CD4-positive, alpha-beta T cell (primary cell): Measurements from ENCODE around the gene CTLA4. TPM values are rescaled to one million over a fixed set of nuclear protein-coding genes. Genes with fewer than 3 reads are reported as not detected.

ENCODE experiments used
- ATAC-seq: fragments of 200-7000 bp; cut with Tn5 transposase; one replicate; pipeline ENCODE4 v1.10.0; 2022; ENCODE audit warnings: mild to moderate bottlenecking; ENCODE audit not compliant: poor library complexity
- CTCF ChIA-PET: fragments of 350-600 bp; sonication (Branson Sonifier 250); formaldehyde crosslinking; loops from one replicate; lab custom pipeline; 2021; ENCODE audit warnings: antibody characterized with exemption, inconsistent platforms; lab: Charles Lee
- POLR2A ChIA-PET: fragments of 350-600 bp; sonication (Branson Sonifier 250); formaldehyde crosslinking; loops from one replicate; lab custom pipeline; 2021; ENCODE audit warnings: antibody characterized with exemption, inconsistent platforms; lab: Charles Lee
- DNase-seq, 14 experiments: peaks; one replicate each; pipeline ENCODE4 v3.0.0-alpha.2; 2013 to 2020; ENCODE audit warnings: mixed read lengths in 2 of 14
- H3K27ac ChIP-seq, 2 donors: one replicate each; pipeline versions ENCODE4 v1.5.1 to v1.7.0; 2013; ENCODE audit warnings: low read length in 2 of 2, low read depth in 1 of 2, mild to moderate bottlenecking in 1 of 2
- H3K27me3 ChIP-seq, 2 experiments: 1 replicate in 1 of 2; 2 replicates in 1 of 2; pipeline versions ENCODE4 v1.6.1 to v1.7.0; 2013; ENCODE audit warnings: low read length in 2 of 2, control low read depth in 1 of 2, mild to moderate bottlenecking in 1 of 2, moderate library complexity in 1 of 2; ENCODE audit not compliant: insufficient read depth in 2 of 2, control insufficient read depth in 1 of 2
- H3K36me3 ChIP-seq: one replicate; pipeline ENCODE4 v1.6.1; 2013; ENCODE audit warnings: low read length, control low read depth; ENCODE audit not compliant: insufficient read depth
- H3K4me1 ChIP-seq: one replicate; pipeline ENCODE4 v1.6.1; 2013; ENCODE audit warnings: low read length, control low read depth; ENCODE audit not compliant: insufficient read depth
- H3K4me3 ChIP-seq: one replicate; pipeline ENCODE4 v1.5.1; 2013; ENCODE audit warnings: mild to moderate bottlenecking, low read length, moderate library complexity
- H3K9me3 ChIP-seq, 2 experiments: 1 replicate in 1 of 2; 2 replicates in 1 of 2; pipeline versions ENCODE4 v1.6.1 to v1.7.0; 2013; ENCODE audit warnings: low read length in 2 of 2, mild to moderate bottlenecking in 2 of 2, control low read depth in 1 of 2, moderate library complexity in 1 of 2; ENCODE audit not compliant: control insufficient read depth in 1 of 2, insufficient read depth in 1 of 2
- H3K27ac Mint-ChIP-seq: one replicate; pipeline ENCODE4 v1.8.0; 2020; ENCODE audit warnings: mixed read lengths
- H3K27me3 Mint-ChIP-seq: one replicate; pipeline ENCODE4 v1.8.0; 2021; ENCODE audit warnings: mixed read lengths
- H3K36me3 Mint-ChIP-seq: one replicate; pipeline ENCODE4 v1.8.0; 2021; ENCODE audit warnings: low read depth, mixed read lengths
- H3K4me1 Mint-ChIP-seq: one replicate; pipeline ENCODE4 v1.8.0; 2021; ENCODE audit warnings: low read depth, mixed read lengths
- H3K4me3 Mint-ChIP-seq: one replicate; pipeline ENCODE4 v1.8.0; 2020; ENCODE audit warnings: mild to moderate bottlenecking, mixed read lengths
- H3K9me3 Mint-ChIP-seq: one replicate; pipeline ENCODE4 v1.8.0; 2020; ENCODE audit warnings: mixed read lengths
- CTCF ChIP-seq: fragments of 200-600 bp; IDR thresholded peaks from one replicate; pipeline ENCODE4 v1.8.0; 2022; ENCODE audit warnings: antibody characterized with exemption, mild to moderate bottlenecking
- intact Hi-C, 2 experiments: fragments of 100-400 bp; cut with DNase I in 1 of 2; cut with micrococcal nuclease in 1 of 2; formaldehyde crosslinking; loops; one replicate each; pipeline versions ENCODE4 v1.15.1 to v1.9.0; 2023 to 2025; cut with DNase I, micrococcal nuclease
- total RNA-seq, 174 experiments: library from RNA in 2 of 174; stranded (reverse) in 2 of 174; gene quantifications; one replicate each; pipeline ENCODE4 v1.2.3 and lab custom pipeline; 2021 to 2026

CTLA4 gene
- total RNA-seq, 2 experiments from 2014 or later = 49.8 to 52.0 TPM

DNA sequence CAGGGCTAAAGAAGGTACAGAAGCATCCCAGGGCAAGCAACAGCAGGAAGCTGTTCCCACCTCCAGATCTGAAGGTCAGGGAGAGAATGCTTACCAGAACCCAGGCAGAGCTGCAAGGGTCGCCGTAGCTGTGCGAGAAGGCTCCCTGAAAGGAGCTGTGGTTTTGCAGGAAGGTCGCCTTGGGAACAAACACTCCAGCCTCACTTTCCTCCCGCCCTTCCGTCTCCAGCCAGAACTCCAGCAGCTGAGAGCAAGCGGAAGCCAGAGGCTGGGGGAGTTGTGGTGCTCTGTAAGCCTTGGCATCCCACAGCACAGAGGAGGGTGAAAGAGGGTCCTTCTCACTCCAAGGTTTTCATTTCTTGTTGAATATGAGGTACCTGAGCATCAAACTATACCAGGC is 50.7 kb downstream of the CTLA4 start:
- ATAC-seq (no peak), DNase-seq (no peak)
- Histone ChIP-seq H3K36me3 (no peaks in the 10 kb centered on the region), H3K9me3 (no peaks in the 10 kb centered on the region), H3K4me3 (no peak overlapping the region), H3K4me1 (peaks cover 7% of the 10 kb centered on the region), H3K27ac (no peak overlapping the region), H3K27me3 (no peaks in the 10 kb centered on the region)
- ChIA-PET CTCF (no interaction called here), POLR2A (interaction anchor here (0.6 to 0.7 kb wide), 2 partner anchors 147 to 207 kb away, joined by 3 read pairs; no protein-coding TSS in a partner anchor)
- Mint-ChIP-seq H3K27ac (no peak overlapping the region), H3K4me3 (no peak overlapping the region), H3K9me3 (no peaks in the 10 kb centered on the region), H3K36me3 (no peaks in the 10 kb centered on the region), H3K27me3 (no peaks in the 10 kb centered on the region), H3K4me1 (peaks cover 25% of the 10 kb centered on the region)
- intact Hi-C loops = loop anchor here in 1 of 2 experiments (10.0 kb wide), 1 partner anchor 1343 kb away; no protein-coding TSS in a partner anchor
- no peak for TF ChIP-seq CTCF

- H3K27ac ChIP-seq = no peak overlapping the region
- no peaks in the 10 kb centered on the region for H3K36me3 ChIP-seq
- no peak for DNase-seq
- ChIA-PET POLR2A (interaction anchor here (0.6 to 0.7 kb wide), 2 partner anchors 147 to 206 kb away, joined by 3 read pairs; no protein-coding TSS in a partner anchor), CTCF (interaction anchor here (0.7 kb wide), 1 partner anchor 147 kb away, joined by 3 read pairs; no protein-coding TSS in a partner anchor)
- intact Hi-C loops = loop anchor here in 1 of 2 experiments (10.0 kb wide), 1 partner anchor 1344 kb away; no protein-coding TSS in a partner anchor
- no peak for TF ChIP-seq CTCF
- Mint-ChIP-seq H3K4me3 (no peak overlapping the region), H3K9me3 (no peaks in the 10 kb centered on the region), H3K27ac (no peak overlapping the region), H3K27me3 (no peaks in the 10 kb centered on the region), H3K36me3 (no peaks in the 10 kb centered on the region), H3K4me1 (peaks cover 25% of the 10 kb centered on the region)
- peaks cover 7% of the 10 kb centered on the region for H3K4me1 ChIP-seq
- ATAC-seq = no peak
- H3K9me3 ChIP-seq = no peaks in the 10 kb centered on the region
- H3K27me3 ChIP-seq = no peaks in the 10 kb centered on the region
- no peak overlapping the region for H3K4me3 ChIP-seq
Observed at GRCh38 chr2:203918839-203919238, 51.3 kb downstream of the CTLA4 start.

Other genes starting within 250 kb of the CTLA4 start
- gene CD28, start 161.1 kb upstream of the CTLA4 start, total RNA-seq = 100 to 1,000 TPM; 128 to 130 TPM
- 10 to 100 TPM; 93.3 to 98.1 TPM for gene ICOS, start 69.0 kb downstream of the CTLA4 start, total RNA-seq